ENCODE results near the gene MVD.

The MVD gene

GRCh38 chr16:88703486-88704309 lies 40.8 kb upstream of the MVD start:
- Histone ChIP-seq H3K9me3 (ENCODE audit: control insufficient read depth in 5 of 5, low read length in 5 of 5) (no peaks in the 10 kb centered on the region), H3K4me1 (ENCODE audit: control insufficient read depth in 5 of 5, insufficient read depth in 5 of 5, low read length in 5 of 5) (peaks cover 14 to 78% (median 68%) of the 10 kb centered on the region in 5 donors), H3K4me3 (ENCODE audit: low read depth in 1 of 5, low read length in 5 of 5) (peak overlapping the region in 3 of 5 donors; percentile 36 to 97 (median 42)), H3K36me3 (ENCODE audit: control insufficient read depth in 5 of 5, insufficient read depth in 5 of 5, low read length in 5 of 5) (peaks cover 0 to 20% (median 15%) of the 10 kb centered on the region in 5 donors), H3K9ac (ENCODE audit: low read length in 5 of 5) (peak overlapping the region in 3 of 5 donors; percentile 35 to 43 (median 35)), H3K27ac (ENCODE audit: low read depth, low read length) (peak overlapping the region; percentile 60), H3K27me3 (ENCODE audit: control insufficient read depth in 5 of 5, insufficient read depth in 4 of 5, low read length in 5 of 5) (no peaks in the 10 kb centered on the region)

GRCh38 chr16:88702371-88703210 lies 39.7 kb upstream of the MVD start:
- peak overlapping the region in 2 of 5 donors; percentile 40 to 52 for H3K4me3 ChIP-seq (ENCODE audit: low read depth in 1 of 5, low read length in 5 of 5)
- H3K9me3 ChIP-seq (ENCODE audit: control insufficient read depth in 5 of 5, low read length in 5 of 5) = no peaks in the 10 kb centered on the region
- H3K27me3 ChIP-seq (ENCODE audit: control insufficient read depth in 5 of 5, insufficient read depth in 4 of 5, low read length in 5 of 5) = no peaks in the 10 kb centered on the region
- peaks cover 0 to 31% (median 26%) of the 10 kb centered on the region in 5 donors for H3K36me3 ChIP-seq (ENCODE audit: control insufficient read depth in 5 of 5, insufficient read depth in 5 of 5, low read length in 5 of 5)
- H3K4me1 ChIP-seq (ENCODE audit: control insufficient read depth in 5 of 5, insufficient read depth in 5 of 5, low read length in 5 of 5) = peaks cover 14 to 77% (median 66%) of the 10 kb centered on the region in 5 donors
- H3K9ac ChIP-seq (ENCODE audit: low read length in 5 of 5) = peak overlapping the region in 1 of 5 donors; percentile 43
- H3K27ac ChIP-seq (ENCODE audit: low read depth, low read length) = peak overlapping the region; percentile 60

GRCh38 chr16:88701581-88702370 lies 38.9 kb upstream of the MVD start:
- H3K9ac ChIP-seq (ENCODE audit: low read length in 5 of 5) = peak overlapping the region in 2 of 5 donors; percentile 47 to 53
- peak overlapping the region; percentile 60 for H3K27ac ChIP-seq (ENCODE audit: low read depth, low read length)
- peaks cover 0 to 39% (median 34%) of the 10 kb centered on the region in 5 donors for H3K36me3 ChIP-seq (ENCODE audit: control insufficient read depth in 5 of 5, insufficient read depth in 5 of 5, low read length in 5 of 5)
- H3K4me3 ChIP-seq (ENCODE audit: low read depth in 1 of 5, low read length in 5 of 5) = peak overlapping the region in 3 of 5 donors; percentile 22 to 49 (median 40)
- H3K4me1 ChIP-seq (ENCODE audit: control insufficient read depth in 5 of 5, insufficient read depth in 5 of 5, low read length in 5 of 5) = peaks cover 11 to 68% (median 58%) of the 10 kb centered on the region in 5 donors
- no peaks in the 10 kb centered on the region for H3K27me3 ChIP-seq (ENCODE audit: control insufficient read depth in 5 of 5, insufficient read depth in 4 of 5, low read length in 5 of 5)
- H3K9me3 ChIP-seq (ENCODE audit: control insufficient read depth in 5 of 5, low read length in 5 of 5) = no peaks in the 10 kb centered on the region

DNA sequence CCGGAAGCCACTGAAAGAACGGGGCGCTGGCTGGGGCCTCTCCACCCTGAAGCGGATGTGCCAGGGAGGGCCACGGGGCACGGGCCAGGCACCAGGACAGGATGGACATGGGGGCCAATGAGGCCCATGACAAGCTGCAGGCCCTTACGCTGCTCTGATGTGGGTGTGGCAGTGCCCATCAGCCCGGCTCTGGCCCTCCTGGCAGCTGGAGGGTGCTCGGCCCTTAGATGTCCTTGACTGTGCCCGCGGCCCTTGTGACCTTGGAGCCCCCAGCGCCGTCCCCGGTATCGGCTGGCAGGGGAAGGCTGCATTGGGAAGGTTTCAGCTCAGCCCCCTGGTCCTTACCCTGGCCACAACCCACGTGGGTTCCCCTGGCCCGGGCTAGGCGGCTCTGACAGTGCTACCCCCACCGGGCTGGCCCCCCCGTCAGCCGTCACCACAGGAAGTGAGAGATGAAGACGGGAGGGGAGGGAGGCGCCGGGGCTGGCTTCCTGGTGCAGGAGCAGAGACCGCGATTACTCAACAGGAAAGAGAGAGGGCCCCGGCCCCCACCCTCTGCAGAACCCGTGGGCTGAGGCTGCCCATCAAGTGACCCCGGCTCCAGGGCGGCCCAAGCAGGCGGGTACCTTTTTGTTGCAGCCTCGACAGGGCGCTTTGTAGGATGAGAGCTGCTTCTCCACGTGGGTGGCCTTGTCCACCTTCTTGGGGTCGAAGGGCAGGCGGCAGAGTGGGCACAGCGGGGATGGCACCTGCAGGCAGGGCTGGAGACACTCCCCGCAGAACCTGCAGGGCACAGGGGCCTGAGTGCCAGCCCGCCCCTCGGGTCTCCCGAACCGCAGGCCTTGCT lies 38.0 kb upstream of the MVD start:
- Histone ChIP-seq H3K9ac (ENCODE audit: low read length in 5 of 5) (peak overlapping the region in 2 of 5 donors; percentile 47 to 53), H3K27me3 (ENCODE audit: control insufficient read depth in 5 of 5, insufficient read depth in 4 of 5, low read length in 5 of 5) (no peaks in the 10 kb centered on the region), H3K4me1 (ENCODE audit: control insufficient read depth in 5 of 5, insufficient read depth in 5 of 5, low read length in 5 of 5) (peaks cover 11 to 64% (median 55%) of the 10 kb centered on the region in 5 donors), H3K27ac (ENCODE audit: low read depth, low read length) (peak overlapping the region; percentile 60), H3K4me3 (ENCODE audit: low read depth in 1 of 5, low read length in 5 of 5) (peak overlapping the region in 2 of 5 donors; percentile 40 to 49), H3K36me3 (ENCODE audit: control insufficient read depth in 5 of 5, insufficient read depth in 5 of 5, low read length in 5 of 5) (peaks cover 0 to 47% (median 38%) of the 10 kb centered on the region in 5 donors), H3K9me3 (ENCODE audit: control insufficient read depth in 5 of 5, low read length in 5 of 5) (no peaks in the 10 kb centered on the region)

DNA sequence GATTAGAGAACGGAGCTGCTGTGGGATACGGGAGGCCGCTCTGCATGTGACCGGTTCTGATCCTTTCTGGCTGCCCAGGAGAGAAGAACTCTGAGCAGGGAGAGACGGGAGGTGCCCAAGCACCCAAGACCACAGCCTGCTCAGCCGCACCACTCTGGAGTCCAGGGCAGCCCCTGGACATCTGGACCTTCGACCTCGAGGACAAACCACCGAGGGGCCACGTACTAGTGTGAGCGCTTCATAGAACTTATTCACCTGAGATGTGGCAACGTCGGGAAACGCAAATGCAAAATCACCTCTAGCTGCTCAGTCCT lies 37.4 kb upstream of the MVD start:
- Histone ChIP-seq H3K9ac (ENCODE audit: low read length in 5 of 5) (no peak overlapping the region), H3K4me3 (ENCODE audit: low read depth in 1 of 5, low read length in 5 of 5) (peak overlapping the region in 1 of 5 donors; percentile 10), H3K27ac (ENCODE audit: low read depth, low read length) (peak overlapping the region; percentile 37), H3K27me3 (ENCODE audit: control insufficient read depth in 5 of 5, insufficient read depth in 4 of 5, low read length in 5 of 5) (no peaks in the 10 kb centered on the region), H3K4me1 (ENCODE audit: control insufficient read depth in 5 of 5, insufficient read depth in 5 of 5, low read length in 5 of 5) (peaks cover 8 to 59% (median 50%) of the 10 kb centered on the region in 5 donors), H3K36me3 (ENCODE audit: control insufficient read depth in 5 of 5, insufficient read depth in 5 of 5, low read length in 5 of 5) (peaks cover 0 to 52% (median 39%) of the 10 kb centered on the region in 5 donors), H3K9me3 (ENCODE audit: control insufficient read depth in 5 of 5, low read length in 5 of 5) (no peaks in the 10 kb centered on the region)

DNA sequence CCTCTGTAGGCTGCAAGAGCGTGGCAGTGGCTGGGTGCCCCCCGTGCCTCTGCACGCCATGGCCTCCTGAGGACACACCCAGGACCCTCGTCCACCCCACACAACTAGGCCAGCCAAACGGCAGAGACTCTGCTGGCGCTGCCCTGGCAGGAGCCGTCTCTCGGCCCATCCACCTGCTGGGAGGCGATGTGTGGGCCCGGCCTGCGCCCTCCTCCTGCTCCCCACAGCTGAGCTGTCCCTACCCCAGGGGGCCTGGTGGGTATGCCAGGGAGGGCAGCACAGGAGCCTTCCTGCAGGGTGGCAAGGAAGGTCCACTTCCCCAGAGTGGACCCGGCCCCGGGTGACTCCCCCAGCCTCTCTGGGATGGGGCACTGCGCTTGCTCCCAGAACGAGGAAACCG lies 36.3 kb upstream of the MVD start:
- H3K27me3 ChIP-seq (ENCODE audit: control insufficient read depth in 5 of 5, insufficient read depth in 4 of 5, low read length in 5 of 5) = no peaks in the 10 kb centered on the region
- no peak overlapping the region for H3K4me3 ChIP-seq (ENCODE audit: low read depth in 1 of 5, low read length in 5 of 5)
- peaks cover 0 to 53% (median 39%) of the 10 kb centered on the region in 5 donors for H3K36me3 ChIP-seq (ENCODE audit: control insufficient read depth in 5 of 5, insufficient read depth in 5 of 5, low read length in 5 of 5)
- H3K27ac ChIP-seq (ENCODE audit: low read depth, low read length) = no peak overlapping the region
- H3K9me3 ChIP-seq (ENCODE audit: control insufficient read depth in 5 of 5, low read length in 5 of 5) = no peaks in the 10 kb centered on the region
- no peak overlapping the region for H3K9ac ChIP-seq (ENCODE audit: low read length in 5 of 5)
- H3K4me1 ChIP-seq (ENCODE audit: control insufficient read depth in 5 of 5, insufficient read depth in 5 of 5, low read length in 5 of 5) = peaks cover 4 to 48% (median 39%) of the 10 kb centered on the region in 5 donors

- peaks cover 0 to 53% (median 39%) of the 10 kb centered on the region in 5 donors for H3K36me3 ChIP-seq (ENCODE audit: control insufficient read depth in 5 of 5, insufficient read depth in 5 of 5, low read length in 5 of 5)
- peaks cover 4 to 43% (median 34%) of the 10 kb centered on the region in 5 donors for H3K4me1 ChIP-seq (ENCODE audit: control insufficient read depth in 5 of 5, insufficient read depth in 5 of 5, low read length in 5 of 5)
- no peak overlapping the region for H3K4me3 ChIP-seq (ENCODE audit: low read depth in 1 of 5, low read length in 5 of 5)
- H3K9me3 ChIP-seq (ENCODE audit: control insufficient read depth in 5 of 5, low read length in 5 of 5) = no peaks in the 10 kb centered on the region
- H3K9ac ChIP-seq (ENCODE audit: low read length in 5 of 5) = no peak overlapping the region
- no peaks in the 10 kb centered on the region for H3K27me3 ChIP-seq (ENCODE audit: control insufficient read depth in 5 of 5, insufficient read depth in 4 of 5, low read length in 5 of 5)
- H3K27ac ChIP-seq (ENCODE audit: low read depth, low read length) = no peak overlapping the region
Observed at GRCh38 chr16:88698646-88699045, 35.8 kb upstream of the MVD start.

- no peak overlapping the region for H3K9ac ChIP-seq (ENCODE audit: low read length in 5 of 5)
- H3K27me3 ChIP-seq (ENCODE audit: control insufficient read depth in 5 of 5, insufficient read depth in 4 of 5, low read length in 5 of 5) = no peaks in the 10 kb centered on the region
- H3K9me3 ChIP-seq (ENCODE audit: control insufficient read depth in 5 of 5, low read length in 5 of 5) = no peaks in the 10 kb centered on the region
- peaks cover 0 to 53% (median 39%) of the 10 kb centered on the region in 5 donors for H3K36me3 ChIP-seq (ENCODE audit: control insufficient read depth in 5 of 5, insufficient read depth in 5 of 5, low read length in 5 of 5)
- H3K4me1 ChIP-seq (ENCODE audit: control insufficient read depth in 5 of 5, insufficient read depth in 5 of 5, low read length in 5 of 5) = peaks cover 4 to 37% (median 28%) of the 10 kb centered on the region in 5 donors
- H3K4me3 ChIP-seq (ENCODE audit: low read depth in 1 of 5, low read length in 5 of 5) = no peak overlapping the region
- H3K27ac ChIP-seq (ENCODE audit: low read depth, low read length) = no peak overlapping the region
Observed at GRCh38 chr16:88697831-88698615, 35.1 kb upstream of the MVD start.
